Measurements from ENCODE around the gene COL27A1. TPM values are rescaled to one million over a fixed set of nuclear protein-coding genes. Genes with fewer than 3 reads are reported as not detected.

Gene COL27A1
- total and polyA plus RNA-seq, 9 of the 15 experiments (the other 6 are each of a cell fraction or from before 2014, with no cell fraction given): 0.07 TPM; not detected in 8

DNA sequence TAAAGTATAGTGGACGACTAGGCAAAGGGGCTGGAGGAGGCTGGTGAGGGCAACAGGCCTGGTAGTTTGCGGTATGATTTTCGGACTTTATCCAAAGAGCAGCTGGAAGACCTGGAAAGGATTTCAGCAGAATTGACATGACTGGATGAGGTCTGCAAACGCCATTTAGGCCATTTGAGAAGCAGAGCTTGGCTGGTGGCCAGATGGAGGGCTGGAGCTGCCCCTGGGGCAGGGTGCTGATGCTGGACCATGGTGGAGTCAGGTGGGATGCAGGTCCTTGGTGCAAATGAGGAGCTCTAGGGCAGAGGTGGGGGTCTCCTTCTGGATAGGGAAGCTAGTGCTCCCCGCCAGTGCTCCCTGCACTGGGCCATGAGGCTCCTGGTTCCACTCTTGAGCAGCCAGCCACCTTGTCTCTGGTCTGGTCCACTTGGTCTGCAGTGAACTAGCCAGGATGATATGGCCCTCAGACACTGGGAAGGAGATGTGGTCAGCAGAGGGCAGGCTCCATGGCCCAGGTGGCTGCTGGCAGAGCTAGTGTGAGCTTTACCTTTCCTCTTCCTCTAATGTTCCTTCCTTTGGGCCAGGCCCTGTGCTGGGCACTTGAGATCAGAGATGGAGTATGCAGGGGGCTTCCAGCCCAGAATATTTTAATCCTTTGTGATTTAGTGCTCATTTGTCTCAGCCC, 31.4 kb downstream of the COL27A1 start:
- no peaks in the 10 kb centered on the region for H3K27me3 ChIP-seq (ENCODE audit: control insufficient read depth in 2 of 2, insufficient read depth in 2 of 2, low read length in 2 of 2)
- no peak overlapping the region for H3K4me2 ChIP-seq (ENCODE audit: insufficient read depth, low read length)
- POLR2A ChIA-PET: interaction anchor here (1.1 to 1.6 kb wide), 3 partner anchors 10 to 44 kb away, joined by 3 read pairs; no protein-coding TSS in a partner anchor
- TF ChIP-seq, protein P1, sequence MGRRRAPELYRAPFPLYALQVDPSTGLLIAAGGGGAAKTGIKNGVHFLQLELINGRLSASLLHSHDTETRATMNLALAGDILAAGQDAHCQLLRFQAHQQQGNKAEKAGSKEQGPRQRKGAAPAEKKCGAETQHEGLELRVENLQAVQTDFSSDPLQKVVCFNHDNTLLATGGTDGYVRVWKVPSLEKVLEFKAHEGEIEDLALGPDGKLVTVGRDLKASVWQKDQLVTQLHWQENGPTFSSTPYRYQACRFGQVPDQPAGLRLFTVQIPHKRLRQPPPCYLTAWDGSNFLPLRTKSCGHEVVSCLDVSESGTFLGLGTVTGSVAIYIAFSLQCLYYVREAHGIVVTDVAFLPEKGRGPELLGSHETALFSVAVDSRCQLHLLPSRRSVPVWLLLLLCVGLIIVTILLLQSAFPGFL (CRISPR knock-in tag; IDR thresholded peaks at IDR 0.05): no peak
- TF ChIP-seq NFIC (IDR thresholded peaks at IDR 0.05) (peak; percentile 14; the same call in 1 of the 2 replicates), ZNF263 (CRISPR knock-in tag; IDR thresholded peaks at IDR 0.05; ENCODE audit: borderline replicate concordance) (peak; percentile 77), SMARCA5 (IDR thresholded peaks at IDR 0.05) (no peak)
- intact Hi-C loops (cut with micrococcal nuclease): no loop called here
- no peak for FAIRE-seq
- no peak overlapping the region for H2AFZ ChIP-seq (ENCODE audit: low read depth, low read length)
- H3K9ac ChIP-seq (ENCODE audit: insufficient read depth in 1 of 2, low read depth in 2 of 2, low read length in 2 of 2): no peak overlapping the region
- no peaks in the 10 kb centered on the region for H3K9me1 ChIP-seq (ENCODE audit: control insufficient read depth, insufficient read depth, low read length)
- no peaks in the 10 kb centered on the region for H3K36me3 ChIP-seq (ENCODE audit: control insufficient read depth, insufficient read depth, low read length)
- no peaks in the 10 kb centered on the region for H3K79me2 ChIP-seq (ENCODE audit: control insufficient read depth, insufficient read depth, low read length)
- CTCF ChIA-PET (ENCODE audit: low intra/inter-chr PET ratio): no interaction called here
- WGBS (ENCODE audit: insufficient coverage, low coverage, missing lambda C conversion rate): 0% methylated on average over 5 of the region's 5 CpGs
- no peaks in the 10 kb centered on the region for H3K9me3 ChIP-seq (replicated peaks; ENCODE audit: control insufficient read depth, insufficient read depth, low read depth, low read length)
- ATAC-seq: no peak
- H3K4me3 ChIP-seq: no peak overlapping the region
- no peaks in the 10 kb centered on the region for H3K4me1 ChIP-seq (replicated peaks in 1 of 2; ENCODE audit: control insufficient read depth in 2 of 2, insufficient read depth in 2 of 2, low read length in 2 of 2)
- in situ Hi-C loops (cut with MboI): no loop called here
- no TSS peak for BruUV-seq (replicated peaks)
- H4K20me1 ChIP-seq (replicated peaks; ENCODE audit: control insufficient read depth, insufficient read depth, low read length): peaks cover 7% of the 10 kb centered on the region; the same call in 1 of the 2 replicates
- no peak for DNase-seq (ENCODE audit: extremely low read depth in 1 of 4, low spot score in 3 of 4)
- no peak overlapping the region for H3K27ac ChIP-seq (ENCODE audit: extremely low read depth, low read depth, low read length)

Data from K562 (cell line).